Astrocyte (in vitro differentiated cells and primary cell): ENCODE measurements around the gene PKP4. TPM values are rescaled to one million over a fixed set of nuclear protein-coding genes. Genes with fewer than 3 reads are reported as not detected.

Source experiments
- DNase-seq: peaks from one replicate; pipeline ENCODE4 v3.0.0-alpha.2; 2010; ENCODE audit warnings: low read depth
- FAIRE-seq: peaks from 2 replicates; lab custom pipeline; 2011; peaks lifted over from hg19 to GRCh38; lab: Jason Lieb, UNC
- H2AFZ ChIP-seq: 2 replicates; pipeline ENCODE4 v1.6.0; 2012; ENCODE audit warnings: low read depth, low read length, inconsistent platforms
- H3K27ac ChIP-seq: 2 replicates; pipeline ENCODE4 v1.5.1; 2011; ENCODE audit warnings: low read depth, low read length, inconsistent platforms
- H3K27me3 ChIP-seq: 2 replicates; pipeline ENCODE4 v1.6.0; 2011; ENCODE audit warnings: low read length, inconsistent platforms; ENCODE audit not compliant: insufficient read depth
- H3K36me3 ChIP-seq: 2 replicates; pipeline ENCODE4 v1.5.1; 2011; ENCODE audit warnings: low read length, inconsistent platforms; ENCODE audit not compliant: insufficient read depth
- H3K4me1 ChIP-seq: 2 replicates; pipeline ENCODE4 v1.5.1; 2011; ENCODE audit warnings: low read length, inconsistent platforms; ENCODE audit not compliant: insufficient read depth
- H3K4me2 ChIP-seq: 2 replicates; pipeline ENCODE4 v1.6.0; 2012; ENCODE audit warnings: low read length, inconsistent platforms
- H3K4me3 ChIP-seq: 2 replicates; pipeline ENCODE4 v1.5.1; 2011; ENCODE audit warnings: low read depth, mild to moderate bottlenecking, low read length, inconsistent platforms; ENCODE audit not compliant: insufficient read depth
- H3K79me2 ChIP-seq: 2 replicates; pipeline ENCODE4 v1.6.0; 2012; ENCODE audit warnings: mild to moderate bottlenecking, low read length, inconsistent platforms; ENCODE audit not compliant: insufficient read depth
- H3K9ac ChIP-seq: 2 replicates; pipeline ENCODE4 v1.6.0; 2012; ENCODE audit warnings: mild to moderate bottlenecking, low read length, inconsistent platforms
- H3K9me3 ChIP-seq: 2 replicates; pipeline ENCODE4 v1.5.1; 2012; ENCODE audit warnings: low read depth, mild to moderate bottlenecking, low read length, inconsistent platforms; ENCODE audit not compliant: insufficient read depth
- H4K20me1 ChIP-seq: 2 replicates; pipeline ENCODE4 v1.6.0; 2012; ENCODE audit warnings: low read length, inconsistent platforms; ENCODE audit not compliant: insufficient read depth
- H3K27ac Mint-ChIP-seq: one replicate; pipeline ENCODE4 v1.8.0; 2021; ENCODE audit warnings: mild to moderate bottlenecking, mixed read lengths; ENCODE audit not compliant: unreplicated experiment
- H3K27me3 Mint-ChIP-seq: one replicate; pipeline ENCODE4 v1.8.0; 2021; ENCODE audit warnings: low read depth, mixed read lengths; ENCODE audit not compliant: unreplicated experiment
- H3K36me3 Mint-ChIP-seq: one replicate; pipeline ENCODE4 v1.8.0; 2021; ENCODE audit warnings: low read depth, mixed read lengths; ENCODE audit not compliant: unreplicated experiment
- H3K4me1 Mint-ChIP-seq: one replicate; pipeline ENCODE4 v1.8.0; 2021; ENCODE audit warnings: low read depth, mixed read lengths; ENCODE audit not compliant: unreplicated experiment
- H3K4me3 Mint-ChIP-seq: one replicate; pipeline ENCODE4 v1.8.0; 2021; ENCODE audit warnings: mild to moderate bottlenecking, moderate library complexity, mixed read lengths; ENCODE audit not compliant: unreplicated experiment
- H3K9me3 Mint-ChIP-seq: one replicate; pipeline ENCODE4 v1.8.0; 2021; ENCODE audit warnings: mild to moderate bottlenecking, mixed read lengths; ENCODE audit not compliant: unreplicated experiment
- EZH2 ChIP-seq: IDR thresholded peaks from 2 replicates; pipeline ENCODE4 v1.6.1; 2012; ENCODE audit warnings: mild to moderate bottlenecking, low read length, inconsistent platforms; ENCODE audit not compliant: insufficient read depth
- total RNA-seq: library from RNA; stranded (reverse); gene quantifications from 2 replicates; pipeline ENCODE4 v1.2.1, GENCODE V29; 2021
- TF ChIP-seq, protein P1 (sequence below): IDR thresholded peaks from 2 replicates; pipeline ENCODE4 v1.5.1; 2011; ENCODE audit warnings: low read depth, mild to moderate bottlenecking, inconsistent platforms, low read length, moderate library complexity; ENCODE audit not compliant: insufficient read depth

PKP4 gene
- total RNA-seq, 1 donor from 2014 or later = 38.4 TPM

DNA sequence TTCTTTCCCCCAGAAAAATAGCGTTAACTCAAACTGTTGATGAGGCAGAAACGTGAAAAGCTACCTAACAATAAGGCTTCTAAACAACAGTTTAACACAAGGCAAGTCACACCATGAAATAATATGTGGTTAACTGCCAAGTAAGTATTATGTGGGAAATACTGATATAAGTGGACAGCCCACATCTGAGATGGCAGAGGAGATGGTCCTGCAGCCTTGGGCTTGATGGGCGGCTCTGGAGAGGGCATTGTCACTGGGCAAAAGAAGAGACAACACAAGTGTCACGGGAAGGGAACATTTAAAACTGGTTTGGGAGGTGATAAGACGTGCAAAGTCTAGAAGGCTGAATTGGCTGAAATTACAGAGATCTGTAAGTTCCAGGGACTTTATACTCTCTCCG, 147.2 kb downstream of the PKP4 start:
- H3K4me3 ChIP-seq = no peak overlapping the region
- Mint-ChIP-seq H3K9me3 (no peaks in the 10 kb centered on the region), H3K27me3 (no peaks in the 10 kb centered on the region), H3K4me1 (peaks cover 11% of the 10 kb centered on the region), H3K4me3 (no peak overlapping the region), H3K36me3 (peaks cover 3% of the 10 kb centered on the region), H3K27ac (no peak overlapping the region)
- no peaks in the 10 kb centered on the region for H3K27me3 ChIP-seq
- DNase-seq (no peak), FAIRE-seq (no peak)
- no peak overlapping the region for H3K9ac ChIP-seq
- H2AFZ ChIP-seq = no peak overlapping the region
- H4K20me1 ChIP-seq = no peaks in the 10 kb centered on the region
- no peaks in the 10 kb centered on the region for H3K79me2 ChIP-seq
- TF ChIP-seq, protein P1, sequence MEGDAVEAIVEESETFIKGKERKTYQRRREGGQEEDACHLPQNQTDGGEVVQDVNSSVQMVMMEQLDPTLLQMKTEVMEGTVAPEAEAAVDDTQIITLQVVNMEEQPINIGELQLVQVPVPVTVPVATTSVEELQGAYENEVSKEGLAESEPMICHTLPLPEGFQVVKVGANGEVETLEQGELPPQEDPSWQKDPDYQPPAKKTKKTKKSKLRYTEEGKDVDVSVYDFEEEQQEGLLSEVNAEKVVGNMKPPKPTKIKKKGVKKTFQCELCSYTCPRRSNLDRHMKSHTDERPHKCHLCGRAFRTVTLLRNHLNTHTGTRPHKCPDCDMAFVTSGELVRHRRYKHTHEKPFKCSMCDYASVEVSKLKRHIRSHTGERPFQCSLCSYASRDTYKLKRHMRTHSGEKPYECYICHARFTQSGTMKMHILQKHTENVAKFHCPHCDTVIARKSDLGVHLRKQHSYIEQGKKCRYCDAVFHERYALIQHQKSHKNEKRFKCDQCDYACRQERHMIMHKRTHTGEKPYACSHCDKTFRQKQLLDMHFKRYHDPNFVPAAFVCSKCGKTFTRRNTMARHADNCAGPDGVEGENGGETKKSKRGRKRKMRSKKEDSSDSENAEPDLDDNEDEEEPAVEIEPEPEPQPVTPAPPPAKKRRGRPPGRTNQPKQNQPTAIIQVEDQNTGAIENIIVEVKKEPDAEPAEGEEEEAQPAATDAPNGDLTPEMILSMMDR = no peak
- TF ChIP-seq EZH2 = no peak
- no peaks in the 10 kb centered on the region for H3K36me3 ChIP-seq
- peaks cover 23% of the 10 kb centered on the region for H3K4me1 ChIP-seq
- H3K9me3 ChIP-seq = no peaks in the 10 kb centered on the region
- H3K4me2 ChIP-seq = no peak overlapping the region
- no peak overlapping the region for H3K27ac ChIP-seq

- no peak overlapping the region for H3K27ac ChIP-seq
- H4K20me1 ChIP-seq = no peaks in the 10 kb centered on the region
- TF ChIP-seq, protein P1 = no peak
- TF ChIP-seq EZH2 = no peak
- no peaks in the 10 kb centered on the region for H3K9me3 ChIP-seq
- no peak overlapping the region for H3K4me2 ChIP-seq
- no peaks in the 10 kb centered on the region for H3K4me1 ChIP-seq
- no peak overlapping the region for H3K9ac ChIP-seq
- H3K27me3 Mint-ChIP-seq = no peaks in the 10 kb centered on the region
- no peaks in the 10 kb centered on the region for H3K9me3 Mint-ChIP-seq
- no peak overlapping the region for H3K4me3 ChIP-seq
- no peaks in the 10 kb centered on the region for H3K36me3 Mint-ChIP-seq
- H3K36me3 ChIP-seq = no peaks in the 10 kb centered on the region
- H3K4me1 Mint-ChIP-seq = no peaks in the 10 kb centered on the region
- DNase-seq (no peak), FAIRE-seq (no peak)
- no peaks in the 10 kb centered on the region for H3K27me3 ChIP-seq
- H3K27ac Mint-ChIP-seq = no peak overlapping the region
- no peak overlapping the region for H3K4me3 Mint-ChIP-seq
- H3K79me2 ChIP-seq = no peaks in the 10 kb centered on the region
- H2AFZ ChIP-seq = no peak overlapping the region
Measured at GRCh38 chr2:158610059-158610458, 153.3 kb downstream of the PKP4 start.

DNA sequence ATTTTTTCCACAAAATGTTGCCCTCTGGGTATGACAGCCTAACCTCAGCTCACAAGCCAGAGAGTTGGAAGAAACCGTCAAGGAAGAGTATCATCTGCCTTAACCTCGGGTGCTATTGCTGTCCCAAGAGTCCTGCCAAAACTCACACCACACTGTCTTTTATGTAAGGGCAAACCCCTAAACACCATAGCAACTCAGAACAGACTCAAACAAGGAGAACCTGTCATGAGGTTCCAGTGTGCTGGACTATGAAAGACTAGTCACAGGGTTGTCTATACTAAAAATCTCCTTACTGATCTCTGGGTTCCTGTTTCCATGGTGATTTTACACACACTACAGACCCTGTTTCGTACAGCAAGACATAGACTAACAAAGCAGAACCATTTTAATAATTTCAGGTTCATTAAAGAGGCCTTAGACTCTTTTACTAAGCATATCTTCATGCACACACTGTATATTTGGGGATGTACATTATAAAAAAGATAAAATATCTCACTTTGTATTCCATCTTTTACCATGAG, 159.8 kb downstream of the PKP4 start:
- Mint-ChIP-seq H3K27ac (no peak overlapping the region), H3K36me3 (peaks cover 6% of the 10 kb centered on the region), H3K27me3 (no peaks in the 10 kb centered on the region), H3K4me1 (peaks cover 9% of the 10 kb centered on the region), H3K9me3 (no peaks in the 10 kb centered on the region), H3K4me3 (no peak overlapping the region)
- H3K79me2 ChIP-seq = no peaks in the 10 kb centered on the region
- H3K27ac ChIP-seq = no peak overlapping the region
- H3K4me3 ChIP-seq = no peak overlapping the region
- H3K36me3 ChIP-seq = peaks cover 2% of the 10 kb centered on the region
- H4K20me1 ChIP-seq = no peaks in the 10 kb centered on the region
- H3K4me1 ChIP-seq = peaks cover 7% of the 10 kb centered on the region
- H3K27me3 ChIP-seq = no peaks in the 10 kb centered on the region
- FAIRE-seq (no peak), DNase-seq (no peak)
- H3K9ac ChIP-seq = no peak overlapping the region
- H3K9me3 ChIP-seq = no peaks in the 10 kb centered on the region
- TF ChIP-seq, protein P1 = no peak
- no peak for TF ChIP-seq EZH2
- H3K4me2 ChIP-seq = no peak overlapping the region
- H2AFZ ChIP-seq = no peak overlapping the region
